AG04450 (cell line): ENCODE measurements around the gene TENT4B. TPM values are rescaled to one million over a fixed set of nuclear protein-coding genes. Genes with fewer than 3 reads are reported as not detected.
A peak's percentile ranks its signal among the peaks of the same experiment; 100 is the strongest.

ENCODE experiments used
- CTCF ChIA-PET: fragments of 300-600, 350-600 bp; formaldehyde crosslinking; extraction: SDS; loops from one replicate; lab custom pipeline; 2022; ENCODE audit warnings: antibody characterized with exemption, inconsistent platforms; lab: Charles Lee
- POLR2A ChIA-PET: fragments of 350-600 bp; formaldehyde crosslinking; extraction: SDS; loops from one replicate; lab custom pipeline; 2021; ENCODE audit warnings: antibody characterized with exemption, inconsistent platforms; lab: Yijun Ruan, JAX
- DNase-seq: peaks from one replicate; pipeline ENCODE4 v3.0.0-alpha.2; 2011; ENCODE audit warnings: low read depth, low spot score
- H3K27ac ChIP-seq: one replicate; pipeline ENCODE4 v1.5.1; 2012; ENCODE audit warnings: low read depth, low read length, control low read depth
- H3K27me3 ChIP-seq: one replicate; pipeline ENCODE4 v1.6.0; 2012; ENCODE audit warnings: low read length; ENCODE audit not compliant: control insufficient read depth, insufficient read depth
- H3K4me3 ChIP-seq: 2 replicates; pipeline ENCODE4 v1.5.1; 2011; ENCODE audit warnings: mild to moderate bottlenecking, low read depth, low read length, control low read depth
- H3K9me3 ChIP-seq: 2 replicates; pipeline ENCODE4 v1.5.1; 2012; ENCODE audit warnings: low read length; ENCODE audit not compliant: control insufficient read depth, insufficient read depth
- polyA plus RNA-seq: library from polyadenylated mRNA; depleted of rRNA; stranded (reverse); fragments of >200 nt; gene quantifications from 2 replicates; pipeline ENCODE4 v1.2.3, GENCODE V29; 2011
- TF ChIP-seq, protein P1 (sequence below): IDR thresholded peaks from 2 replicates; pipeline ENCODE4 v1.5.1; 2011; ENCODE audit warnings: low read depth, low read length, control low read depth, inconsistent platforms

Gene TENT4B
- polyA plus RNA-seq, 1 experiment = 8.9 TPM

DNA sequence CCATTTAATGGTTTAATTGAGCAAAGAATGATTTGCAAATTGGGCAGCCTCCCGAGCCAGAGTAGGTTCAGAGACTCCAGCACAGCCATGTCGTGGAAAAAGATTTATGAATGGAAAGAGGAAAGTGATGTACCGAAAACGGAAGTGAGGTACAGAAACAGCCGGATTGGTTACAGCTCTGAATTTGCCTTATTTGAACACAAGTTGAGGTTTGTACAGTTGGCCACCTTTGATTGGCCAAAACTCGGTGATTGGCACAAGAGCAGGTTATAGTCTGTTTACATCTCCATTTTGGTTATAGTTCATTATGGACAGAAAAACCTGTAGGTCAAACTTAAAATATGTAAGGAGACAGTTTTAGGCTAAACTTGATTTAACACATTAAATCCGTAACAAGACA is 44.5 kb downstream of the TENT4B start:
- Histone ChIP-seq H3K27ac (no peak overlapping the region), H3K27me3 (no peaks in the 10 kb centered on the region), H3K9me3 (no peaks in the 10 kb centered on the region; the same call in 1 of the 2 replicates), H3K4me3 (no peak overlapping the region)
- ChIA-PET POLR2A (no interaction called here), CTCF (interaction anchor here (0.6 to 9.6 kb wide), 4 partner anchors 14 to 172 kb away, joined by 3 to 85 read pairs (median 13); partner anchors contain the start of gene CNEP1R1)
- DNase-seq = no peak
- TF ChIP-seq, protein P1, sequence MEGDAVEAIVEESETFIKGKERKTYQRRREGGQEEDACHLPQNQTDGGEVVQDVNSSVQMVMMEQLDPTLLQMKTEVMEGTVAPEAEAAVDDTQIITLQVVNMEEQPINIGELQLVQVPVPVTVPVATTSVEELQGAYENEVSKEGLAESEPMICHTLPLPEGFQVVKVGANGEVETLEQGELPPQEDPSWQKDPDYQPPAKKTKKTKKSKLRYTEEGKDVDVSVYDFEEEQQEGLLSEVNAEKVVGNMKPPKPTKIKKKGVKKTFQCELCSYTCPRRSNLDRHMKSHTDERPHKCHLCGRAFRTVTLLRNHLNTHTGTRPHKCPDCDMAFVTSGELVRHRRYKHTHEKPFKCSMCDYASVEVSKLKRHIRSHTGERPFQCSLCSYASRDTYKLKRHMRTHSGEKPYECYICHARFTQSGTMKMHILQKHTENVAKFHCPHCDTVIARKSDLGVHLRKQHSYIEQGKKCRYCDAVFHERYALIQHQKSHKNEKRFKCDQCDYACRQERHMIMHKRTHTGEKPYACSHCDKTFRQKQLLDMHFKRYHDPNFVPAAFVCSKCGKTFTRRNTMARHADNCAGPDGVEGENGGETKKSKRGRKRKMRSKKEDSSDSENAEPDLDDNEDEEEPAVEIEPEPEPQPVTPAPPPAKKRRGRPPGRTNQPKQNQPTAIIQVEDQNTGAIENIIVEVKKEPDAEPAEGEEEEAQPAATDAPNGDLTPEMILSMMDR = no peak

DNA sequence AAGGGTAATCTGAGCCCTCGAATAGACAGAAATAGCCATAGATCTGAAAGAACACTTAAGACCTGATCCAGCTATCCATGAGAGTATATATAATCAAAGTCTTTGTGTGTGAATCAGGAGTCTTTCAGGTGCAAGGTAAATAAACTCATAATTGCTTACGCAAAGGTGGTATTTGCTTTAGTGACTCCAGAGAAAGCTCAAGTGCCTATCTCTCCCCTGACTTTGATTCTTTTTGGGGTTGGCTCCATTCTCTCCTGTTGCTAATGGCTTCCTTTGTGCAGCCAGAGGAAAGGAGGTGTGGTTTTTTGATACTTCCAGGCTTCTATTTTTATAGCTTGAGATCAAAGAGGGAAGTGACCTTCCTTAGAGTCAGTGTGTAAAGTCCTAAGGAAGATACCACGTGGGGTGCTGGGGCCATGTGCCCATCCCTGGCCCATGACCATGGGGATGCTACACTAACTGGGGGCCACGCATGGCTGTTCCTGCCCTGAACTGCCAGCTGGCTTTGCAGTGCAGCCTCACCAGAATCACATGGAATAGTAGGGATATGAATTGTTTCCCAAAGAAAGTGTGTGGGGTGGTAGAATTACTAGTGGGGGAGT is 45.8 kb downstream of the TENT4B start:
- Histone ChIP-seq H3K27me3 (no peaks in the 10 kb centered on the region), H3K4me3 (no peak overlapping the region), H3K9me3 (no peaks in the 10 kb centered on the region), H3K27ac (no peak overlapping the region)
- TF ChIP-seq, protein P1 = no peak
- DNase-seq = no peak
- ChIA-PET CTCF (interaction anchor here (1.6 to 9.6 kb wide), 2 partner anchors 12 to 174 kb away, joined by 4 to 85 read pairs; partner anchors contain the start of gene CNEP1R1), POLR2A (no interaction called here)

DNA sequence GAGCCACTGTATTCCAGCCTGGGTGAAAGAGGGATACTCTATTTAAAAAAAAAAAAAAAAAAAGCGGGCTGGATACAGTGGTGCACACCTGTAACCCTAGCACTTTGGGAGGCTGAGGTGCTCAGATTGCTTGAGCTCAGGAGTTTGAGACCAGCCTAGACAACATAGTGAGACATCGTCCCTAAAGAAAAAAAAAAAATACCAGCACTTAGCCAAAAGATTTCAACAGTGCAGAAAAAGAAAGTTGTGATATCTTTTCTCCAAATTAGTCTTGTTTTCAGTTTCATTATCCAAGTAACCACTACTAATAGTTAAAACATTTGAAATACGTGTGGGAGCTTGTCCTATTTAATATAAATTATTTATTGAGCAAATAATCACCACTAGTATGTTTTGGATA is 48.7 kb downstream of the TENT4B start:
- CTCF ChIA-PET = interaction anchor here (0.6 to 9.6 kb wide), 5 partner anchors 9 to 177 kb away, joined by 4 to 85 read pairs (median 4); partner anchors contain the start of gene CNEP1R1
- no peaks in the 10 kb centered on the region for H3K27me3 ChIP-seq
- H3K4me3 ChIP-seq = no peak overlapping the region
- no peak overlapping the region for H3K27ac ChIP-seq
- H3K9me3 ChIP-seq = no peaks in the 10 kb centered on the region
- TF ChIP-seq, protein P1 = no peak
- no peak for DNase-seq
- POLR2A ChIA-PET = interaction anchor here (0.7 kb wide), 1 partner anchor 571 kb away, joined by 4 read pairs; no protein-coding TSS in a partner anchor

DNA sequence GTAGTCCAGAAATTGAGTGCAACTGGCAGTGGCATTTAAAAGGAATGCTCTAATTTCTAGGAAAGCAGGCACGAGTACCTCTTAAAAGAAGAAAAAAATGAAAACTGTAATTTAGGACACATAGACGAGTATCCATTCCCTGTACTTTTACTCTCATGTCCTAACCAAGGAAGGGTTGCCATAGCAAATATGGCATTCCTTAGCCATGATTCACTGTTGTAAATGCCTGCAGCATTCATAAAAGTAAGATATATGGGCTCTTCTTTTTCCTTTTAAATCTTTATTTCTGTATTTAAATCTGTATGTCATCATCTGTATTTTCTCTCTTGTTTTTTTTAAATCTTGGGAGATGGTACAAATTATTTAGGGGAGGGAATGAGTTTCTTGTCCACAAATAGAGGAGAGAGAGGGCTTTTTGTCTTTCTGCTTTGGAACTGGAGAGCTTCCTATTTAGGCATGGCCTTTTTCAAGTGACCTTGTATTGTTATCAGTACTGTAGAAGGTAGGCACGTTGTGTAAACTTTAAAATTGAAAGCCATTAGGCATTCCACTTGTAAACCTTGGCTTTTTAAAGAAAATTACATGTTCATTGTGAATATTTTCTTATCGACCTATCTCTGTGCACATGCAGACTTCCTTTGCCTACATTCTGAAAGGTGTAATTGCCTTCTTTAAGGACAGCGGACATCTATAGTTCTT is 50.0 kb downstream of the TENT4B start:
- TF ChIP-seq, protein P1 = no peak
- ChIA-PET POLR2A (no interaction called here), CTCF (interaction anchor here (1.5 to 9.6 kb wide), 4 partner anchors 8 to 178 kb away, joined by 4 to 85 read pairs (median 16); partner anchors contain the start of gene CNEP1R1)
- no peak overlapping the region for H3K4me3 ChIP-seq
- H3K27me3 ChIP-seq = no peaks in the 10 kb centered on the region
- DNase-seq = no peak
- peak overlapping the region; percentile 79 for H3K27ac ChIP-seq
- no peaks in the 10 kb centered on the region for H3K9me3 ChIP-seq
